ENCODE measurements around the gene GPD1. TPM values are rescaled to one million over a fixed set of nuclear protein-coding genes. Genes with fewer than 3 reads are reported as not detected.

GPD1 gene
- total RNA-seq, 4 donors from 2014 or later: 41.3 to 409 (median 291) TPM

DNA sequence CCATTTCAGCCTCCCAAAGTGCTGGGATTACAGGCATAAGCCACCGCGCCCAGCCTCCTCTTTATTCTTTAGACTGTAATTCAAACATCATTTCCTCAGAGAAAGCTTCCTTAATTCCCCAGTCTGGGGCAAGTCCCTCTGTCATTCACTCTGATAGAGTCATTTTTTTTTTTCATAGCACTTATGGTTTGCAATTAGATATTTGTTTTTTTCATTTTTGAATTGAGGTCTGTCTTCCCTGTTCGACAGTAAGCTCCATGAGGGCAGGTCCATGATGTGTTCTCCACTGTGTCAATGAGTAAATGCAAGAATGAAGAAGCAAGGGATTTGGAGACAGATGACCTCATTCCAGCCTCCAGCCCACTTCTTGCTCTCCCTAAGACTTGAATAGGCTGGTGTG, 34.3 kb upstream of the GPD1 start:
- Histone ChIP-seq H3K27me3 (no peaks in the 10 kb centered on the region), H3K4me1 (peaks cover 0 to 10% (median 0%) of the 10 kb centered on the region in 4 donors), H3K36me3 (no peaks in the 10 kb centered on the region), H3K4me3 (no peak overlapping the region), H3K27ac (no peak overlapping the region), H3K9me3 (no peaks in the 10 kb centered on the region)
- DNase-seq: no peak
- no peak for TF ChIP-seq POLR2A (IDR thresholded peaks at IDR 0.05)
- no peak for TF ChIP-seq CTCF (IDR thresholded peaks at IDR 0.05)

GRCh38 chr12:50070314-50071060, 33.3 kb upstream of the GPD1 start:
- no peak for TF ChIP-seq POLR2A (IDR thresholded peaks at IDR 0.05)
- TF ChIP-seq CTCF (IDR thresholded peaks at IDR 0.05): peak; percentile 76 to 97 (median 89)
- no peak overlapping the region for H3K27ac ChIP-seq
- peaks cover 0 to 13% (median 0%) of the 10 kb centered on the region in 4 donors for H3K4me1 ChIP-seq
- no peaks in the 10 kb centered on the region for H3K36me3 ChIP-seq
- H3K9me3 ChIP-seq: no peaks in the 10 kb centered on the region
- no peaks in the 10 kb centered on the region for H3K27me3 ChIP-seq
- peak; percentile 55 to 87 (median 76) for DNase-seq
- no peak overlapping the region for H3K4me3 ChIP-seq

GRCh38 chr12:50072198-50072907, 31.5 kb upstream of the GPD1 start:
- DNase-seq: no peak
- H3K27ac ChIP-seq: no peak overlapping the region
- no peaks in the 10 kb centered on the region for H3K36me3 ChIP-seq
- TF ChIP-seq POLR2A (IDR thresholded peaks at IDR 0.05): no peak
- no peak for TF ChIP-seq CTCF (IDR thresholded peaks at IDR 0.05)
- H3K4me1 ChIP-seq: peaks cover 0 to 18% (median 0%) of the 10 kb centered on the region in 4 donors
- H3K9me3 ChIP-seq: no peaks in the 10 kb centered on the region
- H3K27me3 ChIP-seq: no peaks in the 10 kb centered on the region
- no peak overlapping the region for H3K4me3 ChIP-seq

DNA sequence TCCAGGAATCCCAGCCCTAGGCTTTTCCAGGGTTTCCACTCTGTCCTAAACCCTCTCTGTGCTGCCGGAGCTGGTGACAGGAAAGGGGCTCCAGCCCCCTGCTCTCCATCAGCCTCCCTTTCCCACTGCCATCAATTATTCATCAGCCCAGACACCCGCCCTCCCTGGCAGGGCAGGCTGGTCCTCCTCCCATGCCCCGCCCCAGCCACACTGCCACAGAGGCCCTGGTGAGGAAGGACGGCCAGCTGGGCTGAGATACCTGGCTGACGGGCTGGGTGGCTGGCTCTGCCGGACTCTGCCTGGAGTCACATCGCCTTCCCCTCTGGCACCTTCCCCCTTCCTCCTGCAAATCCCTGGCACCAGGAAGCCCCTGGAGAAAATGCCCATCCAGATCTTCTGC, 30.6 kb upstream of the GPD1 start:
- no peak overlapping the region for H3K4me3 ChIP-seq
- DNase-seq: no peak
- no peaks in the 10 kb centered on the region for H3K9me3 ChIP-seq
- peaks cover 0 to 18% (median 0%) of the 10 kb centered on the region in 4 donors for H3K4me1 ChIP-seq
- no peak for TF ChIP-seq POLR2A (IDR thresholded peaks at IDR 0.05)
- TF ChIP-seq CTCF (IDR thresholded peaks at IDR 0.05): no peak
- H3K27me3 ChIP-seq: no peaks in the 10 kb centered on the region
- H3K27ac ChIP-seq: no peak overlapping the region
- no peaks in the 10 kb centered on the region for H3K36me3 ChIP-seq

GRCh38 chr12:50073712-50074111, 30.1 kb upstream of the GPD1 start:
- no peaks in the 10 kb centered on the region for H3K27me3 ChIP-seq
- no peak for TF ChIP-seq POLR2A (IDR thresholded peaks at IDR 0.05)
- no peak for TF ChIP-seq CTCF (IDR thresholded peaks at IDR 0.05)
- no peak for DNase-seq

More at GRCh38 chr12:50073712-50074111, 30.1 kb upstream of the GPD1 start:
- H3K4me1 ChIP-seq: peaks cover 0 to 18% (median 0%) of the 10 kb centered on the region in 4 donors
- H3K4me3 ChIP-seq: no peak overlapping the region
- H3K9me3 ChIP-seq: no peaks in the 10 kb centered on the region
- no peak overlapping the region for H3K27ac ChIP-seq
- H3K36me3 ChIP-seq: no peaks in the 10 kb centered on the region
